GM19397 (cell line): ENCODE data around the gene OCEL1.

Experiments used
- ATAC-seq: cut with Tn5 transposase; IDR thresholded peaks from one replicate; pipeline ENCODE4 v1.9.1; 2021; ENCODE audit warnings: mild to moderate bottlenecking, moderate library complexity; ENCODE audit not compliant: unreplicated experiment

The OCEL1 gene

GRCh38 chr19:17237747-17238706 is 12.0 kb downstream of the OCEL1 start:
- no peak for ATAC-seq

DNA sequence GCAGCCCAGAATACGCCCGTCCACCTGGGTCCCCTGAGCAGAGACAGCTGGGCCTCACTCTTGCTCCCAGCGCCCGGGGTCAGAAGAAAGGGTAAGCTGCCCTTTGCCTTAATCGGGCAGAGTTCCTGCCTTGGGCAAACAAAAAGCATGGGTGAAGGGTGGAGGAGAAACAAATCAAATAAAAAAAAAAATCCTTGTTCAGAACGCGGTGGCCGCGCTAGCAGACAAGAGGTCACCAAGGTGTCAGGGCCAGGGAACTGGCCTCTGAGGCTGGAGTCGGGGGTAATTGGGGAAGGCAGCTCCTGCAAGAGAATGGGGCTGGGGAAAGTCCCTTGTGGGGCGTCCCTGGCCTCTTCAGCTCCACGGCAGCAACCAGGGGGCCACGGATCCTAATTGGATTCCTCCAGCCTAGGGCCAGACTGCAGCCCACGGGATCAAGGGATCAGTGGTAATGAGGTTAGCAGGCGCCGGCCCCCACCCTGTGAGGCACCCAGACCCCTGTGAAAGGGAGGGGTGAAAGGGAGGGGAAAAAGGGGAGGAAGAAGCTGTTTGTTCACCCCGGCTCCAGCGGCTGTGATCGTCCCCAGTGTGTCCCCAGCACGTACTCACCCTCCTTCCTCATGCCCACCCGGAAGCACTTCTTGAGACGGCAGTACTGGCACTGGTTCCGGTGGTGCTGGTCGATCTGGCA is 14.2 kb downstream of the OCEL1 start:
- no peak for ATAC-seq

DNA sequence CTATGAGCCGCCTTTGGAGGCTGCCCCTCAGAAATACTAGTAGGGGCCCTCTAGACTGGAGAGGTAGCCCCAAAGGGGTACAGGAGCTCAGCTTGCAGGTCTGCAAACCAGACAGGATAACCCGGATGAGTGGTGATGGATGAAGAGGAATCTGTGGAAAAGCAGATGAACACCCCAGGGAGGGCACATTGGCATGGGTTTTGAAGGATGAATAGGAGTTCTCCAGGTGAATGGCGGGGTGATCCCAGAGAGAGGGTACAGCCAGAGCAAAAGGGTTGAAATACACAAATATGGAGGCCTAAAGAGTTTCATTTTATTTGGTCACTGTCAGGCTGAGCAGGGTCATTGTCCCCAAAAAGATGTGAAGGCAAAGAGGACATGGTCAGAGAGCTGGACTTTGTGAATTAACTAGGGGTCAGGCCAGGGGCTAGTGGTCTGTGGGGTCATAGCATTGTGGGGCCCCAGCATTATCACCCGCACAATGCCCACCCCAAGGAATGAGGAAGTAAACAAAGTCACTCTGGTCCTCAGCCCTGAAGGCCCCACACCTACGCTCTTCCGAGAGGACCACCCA is 14.9 kb downstream of the OCEL1 start:
- no peak for ATAC-seq

GRCh38 chr19:17242431-17243208 is 16.6 kb downstream of the OCEL1 start:
- ATAC-seq = no peak

- ATAC-seq = no peak
Observed at GRCh38 chr19:17243211-17243829, 17.3 kb downstream of the OCEL1 start.

DNA sequence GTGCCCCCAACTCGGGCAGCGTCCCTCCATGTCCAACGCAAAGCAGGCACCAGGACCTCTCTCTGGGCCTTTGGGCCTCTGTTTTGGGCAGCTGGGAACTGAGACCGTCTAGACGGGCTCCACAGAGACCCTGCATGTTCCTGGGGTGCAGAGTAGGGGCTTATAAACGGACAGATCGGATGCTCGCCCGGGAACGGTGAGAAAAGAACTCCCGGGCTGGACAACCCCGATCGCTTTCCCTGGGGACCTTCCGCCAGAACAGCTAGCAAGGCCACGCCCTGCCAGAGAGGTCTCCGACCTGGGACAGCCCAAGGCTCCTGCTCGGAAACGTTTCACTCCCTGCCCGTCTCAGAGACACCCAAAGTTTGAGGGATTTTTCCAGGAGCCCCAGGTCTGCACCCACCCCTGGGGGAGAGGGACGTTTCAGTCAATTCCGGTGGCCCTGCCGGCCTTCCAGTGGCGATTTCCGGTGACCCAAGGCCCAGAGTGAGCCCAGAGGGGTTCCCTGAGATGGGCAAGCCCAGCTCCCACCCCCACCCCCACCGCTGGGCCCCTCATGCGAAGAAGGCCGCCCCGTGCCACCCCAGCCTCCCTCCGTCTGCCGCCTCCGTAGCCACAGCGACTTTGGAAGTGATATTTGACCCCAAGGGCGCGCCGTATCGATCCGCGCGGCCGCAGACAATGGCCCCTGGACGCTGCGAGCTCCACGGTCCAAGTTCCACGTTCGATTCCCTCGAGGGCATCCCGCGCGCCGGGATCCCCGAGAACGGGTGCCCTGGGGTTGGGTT is 18.0 kb downstream of the OCEL1 start:
- no peak for ATAC-seq

GRCh38 chr19:17244618-17245534 is 18.9 kb downstream of the OCEL1 start:
- ATAC-seq = peak; percentile 13

- peak; percentile 25 for ATAC-seq
Observed at GRCh38 chr19:17245535-17245984, 19.5 kb downstream of the OCEL1 start, which contains the start of gene NR2F6. TSS of gene NR2F6 (minus strand) at chr19:17245919. CDS start at chr19:17245220, 699 bp downstream.

DNA sequence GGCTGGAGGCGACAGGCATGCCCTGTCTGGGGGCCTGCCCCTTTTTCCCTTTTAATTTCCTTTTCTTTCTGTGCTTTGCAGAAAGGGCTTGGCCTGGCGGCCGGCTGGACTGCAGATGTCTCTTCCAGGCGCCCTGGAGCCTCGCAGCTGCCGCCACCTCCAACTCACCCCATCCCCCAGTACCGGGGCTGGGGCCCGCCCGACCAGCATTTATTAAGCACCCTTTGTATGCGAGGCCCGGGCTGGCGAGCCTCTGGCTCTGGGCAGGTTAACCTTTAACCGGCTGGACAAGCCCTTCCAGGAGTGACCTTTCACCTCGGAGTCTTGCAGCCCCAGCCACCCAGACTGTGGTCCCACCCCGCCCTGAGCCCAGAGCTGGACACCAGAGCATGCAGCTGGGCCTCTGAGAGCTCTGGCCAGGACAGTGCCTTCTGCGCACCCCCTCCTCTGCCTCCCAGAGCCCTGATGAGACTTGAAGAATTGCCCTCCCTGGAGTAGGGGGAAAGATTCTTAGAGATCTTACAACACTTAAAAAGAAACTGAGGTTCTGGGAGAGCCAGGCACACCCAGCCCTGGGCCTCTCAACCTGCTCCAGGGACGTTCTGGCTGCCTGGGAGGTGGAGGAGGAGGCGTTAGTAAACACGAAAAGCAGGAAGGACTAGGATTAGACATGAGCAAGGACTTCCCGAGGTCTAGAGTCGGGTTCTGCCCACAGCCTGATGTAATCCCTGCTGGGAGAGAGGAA is 20.8 kb downstream of the OCEL1 start:
- no peak for ATAC-seq

- ATAC-seq = no peak
Observed at GRCh38 chr19:17248011-17248776, 22.2 kb downstream of the OCEL1 start.

GRCh38 chr19:17249887-17250548 is 24.0 kb downstream of the OCEL1 start:
- ATAC-seq = no peak

GRCh38 chr19:17254636-17255035 is 28.6 kb downstream of the OCEL1 start:
- no peak for ATAC-seq

GRCh38 chr19:17255150-17255621 is 29.2 kb downstream of the OCEL1 start:
- no peak for ATAC-seq

GRCh38 chr19:17256130-17256529 is 30.1 kb downstream of the OCEL1 start:
- ATAC-seq = no peak

GRCh38 chr19:17259118-17259780 is 33.2 kb downstream of the OCEL1 start:
- ATAC-seq = no peak

- no peak for ATAC-seq
Observed at GRCh38 chr19:17259934-17260333, 33.9 kb downstream of the OCEL1 start.
